ENCODE measurements around the gene CAMK2B. TPM values are rescaled to one million over a fixed set of nuclear protein-coding genes. Genes with fewer than 3 reads are reported as not detected.

The CAMK2B gene
- total and polyA plus RNA-seq, 4 donors = 2.4 to 12.8 (median 4.4) TPM; not detected in 1

DNA sequence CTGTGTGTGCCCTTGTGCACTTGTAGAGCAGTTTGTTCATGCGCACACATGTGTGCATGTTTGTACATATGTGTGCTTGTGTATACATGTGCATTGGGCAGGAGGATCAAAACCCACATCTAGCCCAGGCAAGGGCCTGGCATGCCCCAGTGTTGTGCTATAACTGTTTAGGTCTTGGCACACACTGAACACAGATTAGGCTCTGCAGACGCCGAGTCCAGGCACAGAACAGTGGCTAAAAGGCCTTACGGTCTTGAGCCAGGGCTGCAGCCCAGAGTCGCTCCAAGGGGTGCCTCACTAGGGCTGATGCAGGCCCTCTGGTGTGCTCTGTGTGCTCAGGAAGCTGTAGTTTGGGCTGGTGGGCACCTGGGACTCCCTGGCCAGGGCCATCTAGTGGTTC is 68.9 kb downstream of the CAMK2B start:
- intact Hi-C loops (cut with DNase I) = no loop called here

DNA sequence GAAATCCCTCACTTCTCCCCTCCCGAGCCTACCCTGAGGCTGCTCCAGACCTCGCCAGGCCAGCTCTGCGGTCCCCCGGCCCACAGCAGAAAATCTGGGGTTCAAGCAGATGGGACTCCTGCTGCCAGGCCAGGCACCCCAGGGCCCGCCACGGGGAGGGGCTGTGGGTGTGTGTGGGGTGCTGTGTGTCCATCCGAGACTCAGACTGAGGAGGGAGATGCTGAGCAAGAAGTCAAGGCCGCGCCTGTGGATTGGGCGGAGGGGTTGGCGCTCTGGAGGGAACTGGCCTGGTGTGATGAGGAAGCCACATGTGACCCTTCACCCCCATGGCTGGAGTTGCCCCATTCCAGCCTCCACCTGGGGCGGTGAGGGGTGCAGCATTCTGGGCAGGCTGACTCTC is 73.5 kb downstream of the CAMK2B start:
- Histone ChIP-seq H3K9me3 (ENCODE audit: control insufficient read depth, low read length) (no peaks in the 10 kb centered on the region), H3K27me3 (ENCODE audit: control insufficient read depth in 1 of 2, insufficient read depth in 2 of 2, low read length in 1 of 2) (no peaks in the 10 kb centered on the region), H3K27ac (ENCODE audit: low read depth in 1 of 2, low read length in 2 of 2) (no peak overlapping the region), H3K4me3 (ENCODE audit: low read length in 2 of 2) (no peak overlapping the region), H3K36me3 (ENCODE audit: control insufficient read depth in 1 of 2, insufficient read depth in 2 of 2, low read length in 1 of 2) (no peaks in the 10 kb centered on the region), H3K4me1 (ENCODE audit: control insufficient read depth in 1 of 2, insufficient read depth in 2 of 2, low read length in 2 of 2) (no peaks in the 10 kb centered on the region)
- DNase-seq (no peak), ATAC-seq (ENCODE audit: low FRiP score) (no peak)
- intact Hi-C loops (cut with DNase I) = no loop called here
- 91 to 93% methylated on average over 12 of the region's 12 CpGs for WGBS, 2 donors

More for the DNA sequence above, 68.9 kb downstream of the CAMK2B start:
- H3K27ac ChIP-seq (ENCODE audit: low read depth in 1 of 2, low read length in 2 of 2) = peak overlapping the region in 1 of 2 donors; percentile 93
- no peak for DNase-seq
- ATAC-seq (ENCODE audit: low FRiP score) = no peak
- no peak overlapping the region for H3K4me3 ChIP-seq (ENCODE audit: low read length in 2 of 2)
- no peaks in the 10 kb centered on the region for H3K36me3 ChIP-seq (ENCODE audit: control insufficient read depth in 1 of 2, insufficient read depth in 2 of 2, low read length in 1 of 2)
- H3K4me1 ChIP-seq (ENCODE audit: control insufficient read depth in 1 of 2, insufficient read depth in 2 of 2, low read length in 2 of 2) = peaks cover 0 to 10% of the 10 kb centered on the region in 2 donors
- 25 to 27% methylated on average over 5 of the region's 5 CpGs for WGBS, 2 donors
- no peaks in the 10 kb centered on the region for H3K27me3 ChIP-seq (ENCODE audit: control insufficient read depth in 1 of 2, insufficient read depth in 2 of 2, low read length in 1 of 2)
- no peaks in the 10 kb centered on the region for H3K9me3 ChIP-seq (ENCODE audit: control insufficient read depth, low read length)

DNA sequence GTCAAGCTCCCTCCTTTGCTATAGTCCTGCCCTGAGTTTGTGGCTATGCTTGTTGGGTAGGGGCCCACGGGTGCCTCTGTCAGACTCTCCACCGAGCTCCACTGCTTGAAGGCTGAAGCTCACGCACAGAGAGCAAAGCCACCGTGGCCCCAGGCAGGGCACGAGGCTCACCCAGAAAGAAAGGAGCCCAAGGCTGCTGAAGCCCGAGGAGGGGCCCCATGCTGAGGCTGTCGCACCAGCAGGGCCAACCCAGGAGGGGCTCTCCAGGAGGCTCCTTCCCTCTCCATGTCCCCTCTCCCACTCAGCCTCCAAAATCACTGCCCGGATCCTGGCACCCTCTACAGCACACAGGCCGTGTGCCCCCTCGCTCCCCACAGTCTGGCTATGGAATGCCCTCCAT is 74.1 kb downstream of the CAMK2B start:
- H3K27me3 ChIP-seq (ENCODE audit: control insufficient read depth in 1 of 2, insufficient read depth in 2 of 2, low read length in 1 of 2) = no peaks in the 10 kb centered on the region
- H3K27ac ChIP-seq (ENCODE audit: low read depth in 1 of 2, low read length in 2 of 2) = no peak overlapping the region
- intact Hi-C loops (cut with DNase I) = no loop called here
- H3K4me1 ChIP-seq (ENCODE audit: control insufficient read depth in 1 of 2, insufficient read depth in 2 of 2, low read length in 2 of 2) = no peaks in the 10 kb centered on the region
- no peak for DNase-seq
- ATAC-seq (ENCODE audit: low FRiP score) = no peak
- H3K36me3 ChIP-seq (ENCODE audit: control insufficient read depth in 1 of 2, insufficient read depth in 2 of 2, low read length in 1 of 2) = no peaks in the 10 kb centered on the region
- no peaks in the 10 kb centered on the region for H3K9me3 ChIP-seq (ENCODE audit: control insufficient read depth, low read length)
- no peak overlapping the region for H3K4me3 ChIP-seq (ENCODE audit: low read length in 2 of 2)
- WGBS, 2 donors = 94 to 95% methylated on average over 10 of the region's 10 CpGs

DNA sequence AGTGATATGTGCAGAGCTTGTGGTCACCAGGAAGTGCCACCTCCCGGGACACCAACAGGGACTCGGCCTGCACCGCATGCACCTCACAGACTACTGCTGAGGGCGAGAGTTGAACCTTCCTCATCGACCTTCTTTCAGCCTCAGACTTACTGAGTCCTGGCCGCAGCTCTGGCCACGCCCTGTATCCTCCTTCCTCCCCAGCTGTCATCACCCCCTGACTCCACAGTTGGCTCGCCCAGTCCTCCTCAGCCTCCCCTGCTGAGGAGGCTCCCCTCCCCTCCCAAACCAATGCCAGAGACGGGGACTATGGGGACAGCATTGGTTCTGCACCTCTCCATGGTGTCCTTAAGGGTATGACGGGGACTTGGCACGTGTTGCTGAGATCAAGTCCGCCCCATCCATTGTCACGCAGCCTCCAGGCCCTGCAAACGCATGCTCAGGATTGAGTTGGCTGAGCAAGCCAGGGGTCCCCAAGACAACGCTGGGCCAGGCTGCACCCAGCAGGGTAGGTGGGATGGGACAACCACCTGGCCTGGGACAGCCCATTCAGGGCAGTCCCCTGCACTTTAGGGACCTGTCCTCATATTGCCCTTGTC is 75.7 kb downstream of the CAMK2B start:
- intact Hi-C loops (cut with DNase I) = no loop called here
- Histone ChIP-seq H3K27ac (ENCODE audit: low read depth in 1 of 2, low read length in 2 of 2) (no peak overlapping the region), H3K4me1 (ENCODE audit: control insufficient read depth in 1 of 2, insufficient read depth in 2 of 2, low read length in 2 of 2) (no peaks in the 10 kb centered on the region), H3K36me3 (ENCODE audit: control insufficient read depth in 1 of 2, insufficient read depth in 2 of 2, low read length in 1 of 2) (no peaks in the 10 kb centered on the region), H3K9me3 (ENCODE audit: control insufficient read depth, low read length) (no peaks in the 10 kb centered on the region), H3K27me3 (ENCODE audit: control insufficient read depth in 1 of 2, insufficient read depth in 2 of 2, low read length in 1 of 2) (no peaks in the 10 kb centered on the region), H3K4me3 (ENCODE audit: low read length in 2 of 2) (no peak overlapping the region)
- no peak for DNase-seq
- no peak for ATAC-seq (ENCODE audit: low FRiP score)
- 91 to 94% methylated on average over 15 of the region's 15 CpGs for WGBS, 2 donors

DNA sequence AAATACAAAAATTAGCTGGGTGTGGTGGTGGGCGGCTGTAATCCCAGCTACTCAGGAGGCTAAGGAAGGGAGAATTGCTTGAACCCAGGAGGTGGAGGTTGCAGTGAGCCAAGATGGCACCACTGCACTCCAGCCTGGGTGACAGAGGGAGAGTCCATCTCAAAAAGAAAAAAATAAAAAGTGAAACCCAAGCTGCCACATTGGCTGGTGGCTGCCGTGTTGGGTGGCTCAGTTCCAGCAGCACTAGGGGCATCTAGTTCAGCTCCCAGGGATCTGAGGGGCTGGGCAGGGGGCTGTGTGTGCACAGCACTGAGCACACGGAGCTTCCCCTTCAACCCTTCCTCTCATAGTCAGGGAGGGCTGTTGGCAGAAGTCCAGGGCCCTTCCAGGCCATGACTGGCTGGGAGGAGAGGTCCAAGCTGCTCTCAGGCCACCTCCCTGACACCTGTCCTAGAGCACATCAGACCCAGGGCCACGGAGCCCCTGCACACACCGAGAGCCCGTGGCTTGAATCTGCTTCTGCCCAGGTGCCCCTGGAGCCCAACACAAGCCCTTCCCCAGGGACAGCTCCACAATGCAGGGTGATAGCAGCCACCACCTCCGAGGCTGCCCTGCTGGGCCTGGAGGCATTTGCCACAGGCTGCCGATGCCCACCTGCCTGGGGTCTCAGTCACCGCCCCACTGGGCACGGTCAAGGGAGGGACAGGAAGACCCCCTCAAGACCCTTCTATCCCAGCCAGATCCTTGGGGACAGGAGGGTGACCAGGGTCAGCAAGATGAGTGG is 77.3 kb downstream of the CAMK2B start:
- no peak for DNase-seq
- no peak overlapping the region for H3K27ac ChIP-seq (ENCODE audit: low read depth in 1 of 2, low read length in 2 of 2)
- WGBS, 2 donors = 86 to 89% methylated on average over 10 of the region's 10 CpGs
- H3K9me3 ChIP-seq (ENCODE audit: control insufficient read depth, low read length) = no peaks in the 10 kb centered on the region
- intact Hi-C loops (cut with DNase I) = no loop called here
- ATAC-seq (ENCODE audit: low FRiP score) = no peak
- no peaks in the 10 kb centered on the region for H3K27me3 ChIP-seq (ENCODE audit: control insufficient read depth in 1 of 2, insufficient read depth in 2 of 2, low read length in 1 of 2)
- no peaks in the 10 kb centered on the region for H3K4me1 ChIP-seq (ENCODE audit: control insufficient read depth in 1 of 2, insufficient read depth in 2 of 2, low read length in 2 of 2)
- no peaks in the 10 kb centered on the region for H3K36me3 ChIP-seq (ENCODE audit: control insufficient read depth in 1 of 2, insufficient read depth in 2 of 2, low read length in 1 of 2)
- no peak overlapping the region for H3K4me3 ChIP-seq (ENCODE audit: low read length in 2 of 2)

DNA sequence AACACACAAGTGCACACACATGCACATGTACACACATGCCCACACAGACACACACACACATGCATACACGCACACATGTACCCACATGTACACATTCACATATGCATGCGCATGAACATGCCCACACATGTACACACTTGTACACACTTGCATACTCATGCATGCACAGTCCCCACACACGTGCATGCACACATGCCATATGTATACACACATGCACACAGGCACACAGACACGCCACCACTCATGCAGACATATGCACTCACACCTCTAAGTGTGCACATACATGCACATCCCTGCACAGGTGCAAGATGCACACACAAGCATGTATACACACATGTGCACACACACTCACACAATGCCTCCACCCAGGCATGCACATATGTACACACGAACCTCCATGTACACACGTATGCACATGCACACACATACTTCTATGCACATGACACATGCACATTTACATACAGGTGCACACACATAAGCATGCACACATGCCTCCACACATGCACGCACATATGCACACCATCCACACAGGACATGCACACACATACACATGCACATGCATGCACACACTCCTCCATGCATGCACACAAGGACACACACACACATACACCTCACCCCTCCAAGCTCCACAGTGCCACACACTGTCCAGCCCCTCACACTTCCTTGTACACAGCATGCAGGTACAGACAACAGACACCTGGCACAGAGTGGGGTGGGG is 78.8 kb downstream of the CAMK2B start:
- intact Hi-C loops (cut with DNase I) = no loop called here
- DNase-seq (no peak), ATAC-seq (ENCODE audit: low FRiP score) (no peak)
- no peaks in the 10 kb centered on the region for H3K9me3 ChIP-seq (ENCODE audit: control insufficient read depth, low read length)
- no peaks in the 10 kb centered on the region for H3K27me3 ChIP-seq (ENCODE audit: control insufficient read depth in 1 of 2, insufficient read depth in 2 of 2, low read length in 1 of 2)
- WGBS, 2 donors = 91 to 93% methylated on average over 7 of the region's 7 CpGs
- no peak overlapping the region for H3K27ac ChIP-seq (ENCODE audit: low read depth in 1 of 2, low read length in 2 of 2)
- no peaks in the 10 kb centered on the region for H3K4me1 ChIP-seq (ENCODE audit: control insufficient read depth in 1 of 2, insufficient read depth in 2 of 2, low read length in 2 of 2)
- no peaks in the 10 kb centered on the region for H3K36me3 ChIP-seq (ENCODE audit: control insufficient read depth in 1 of 2, insufficient read depth in 2 of 2, low read length in 1 of 2)
- no peak overlapping the region for H3K4me3 ChIP-seq (ENCODE audit: low read length in 2 of 2)

DNA sequence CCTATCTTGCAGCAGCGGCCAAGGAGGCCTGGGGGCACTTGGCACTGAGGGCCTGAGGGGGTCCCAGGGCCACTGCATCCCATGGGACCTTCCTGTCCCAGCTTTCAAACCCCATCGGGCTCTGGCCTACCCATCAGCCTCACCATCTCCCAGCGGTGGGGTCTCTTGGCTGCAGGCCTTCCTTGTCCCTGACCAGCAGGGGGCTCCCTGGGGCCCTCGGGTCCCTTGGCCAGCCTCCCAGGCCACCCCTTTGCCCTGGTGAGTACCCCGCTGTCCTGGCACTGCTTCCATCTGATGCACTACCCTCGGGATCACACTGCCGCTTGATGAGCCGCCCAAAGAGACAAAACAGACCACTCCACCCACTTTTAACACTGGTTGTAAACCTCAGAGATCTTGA is 81.1 kb downstream of the CAMK2B start:
- H3K27ac ChIP-seq (ENCODE audit: low read depth in 1 of 2, low read length in 2 of 2) = no peak overlapping the region
- H3K27me3 ChIP-seq (ENCODE audit: control insufficient read depth in 1 of 2, insufficient read depth in 2 of 2, low read length in 1 of 2) = no peaks in the 10 kb centered on the region
- no peak for DNase-seq
- no peak for ATAC-seq (ENCODE audit: low FRiP score)
- H3K4me3 ChIP-seq (ENCODE audit: low read length in 2 of 2) = no peak overlapping the region
- no peaks in the 10 kb centered on the region for H3K36me3 ChIP-seq (ENCODE audit: control insufficient read depth in 1 of 2, insufficient read depth in 2 of 2, low read length in 1 of 2)
- intact Hi-C loops (cut with DNase I) = loop anchor here (5.0 kb wide), 2 partner anchors 63 to 318 kb away; no protein-coding TSS in a partner anchor
- no peaks in the 10 kb centered on the region for H3K9me3 ChIP-seq (ENCODE audit: control insufficient read depth, low read length)
- WGBS, 2 donors = 66 to 73% methylated on average over 8 of the region's 8 CpGs
- no peaks in the 10 kb centered on the region for H3K4me1 ChIP-seq (ENCODE audit: control insufficient read depth in 1 of 2, insufficient read depth in 2 of 2, low read length in 2 of 2)

DNA sequence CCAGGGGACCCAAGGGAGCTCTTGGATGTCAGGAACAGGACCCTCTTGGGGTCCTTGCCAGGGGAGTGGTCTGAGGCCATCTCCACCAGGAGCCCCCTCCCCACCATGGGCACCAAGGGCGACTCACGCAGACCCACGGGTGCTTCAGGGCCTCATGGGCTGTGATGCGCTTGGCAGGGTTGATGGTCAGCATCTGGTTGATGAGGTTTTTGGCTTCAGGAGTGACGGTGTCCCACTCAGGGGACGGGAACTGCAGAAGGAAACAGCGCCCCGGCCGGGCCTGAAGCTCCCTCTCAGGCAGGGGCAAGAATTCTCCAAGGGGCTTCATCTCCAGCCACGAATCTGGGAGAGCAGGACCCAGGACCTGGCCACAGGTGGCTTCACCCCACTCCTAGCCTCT is 83.3 kb downstream of the CAMK2B start:
- WGBS, 2 donors = 92% methylated on average over 10 of the region's 10 CpGs
- ATAC-seq (ENCODE audit: low FRiP score) (no peak), DNase-seq (no peak)
- no peaks in the 10 kb centered on the region for H3K27me3 ChIP-seq (ENCODE audit: control insufficient read depth in 1 of 2, insufficient read depth in 2 of 2, low read length in 1 of 2)
- H3K4me1 ChIP-seq (ENCODE audit: control insufficient read depth in 1 of 2, insufficient read depth in 2 of 2, low read length in 2 of 2) = no peaks in the 10 kb centered on the region
- no peak overlapping the region for H3K27ac ChIP-seq (ENCODE audit: low read depth in 1 of 2, low read length in 2 of 2)
- H3K4me3 ChIP-seq (ENCODE audit: low read length in 2 of 2) = no peak overlapping the region
- no peaks in the 10 kb centered on the region for H3K9me3 ChIP-seq (ENCODE audit: control insufficient read depth, low read length)
- no peaks in the 10 kb centered on the region for H3K36me3 ChIP-seq (ENCODE audit: control insufficient read depth in 1 of 2, insufficient read depth in 2 of 2, low read length in 1 of 2)
- intact Hi-C loops (cut with DNase I) = loop anchor here (5.0 kb wide), 2 partner anchors 65 to 320 kb away; no protein-coding TSS in a partner anchor
